ENCODE results near the gene IL13.

Gene IL13

GRCh38 chr5:132669966-132670882 lies 12.3 kb downstream of the IL13 start:
- no peak for DNase-seq (ENCODE audit: low read depth in 2 of 2)

- no peak for DNase-seq (ENCODE audit: low read depth in 2 of 2)
Observed at GRCh38 chr5:132671000-132671399, 13.0 kb downstream of the IL13 start.

- DNase-seq (ENCODE audit: low read depth in 2 of 2), result no peak
Observed at GRCh38 chr5:132673488-132673887, 15.5 kb downstream of the IL13 start.

GRCh38 chr5:132673939-132674630 lies 16.1 kb downstream of the IL13 start, which contains the start of gene IL4:
Gene IL4, plus strand, starts transcription at chr5:132673989. Its CDS starts 62 bp downstream, at chr5:132674051.
- no peak for DNase-seq (ENCODE audit: low read depth in 2 of 2)

- DNase-seq (ENCODE audit: low read depth in 2 of 2), result no peak
Observed at GRCh38 chr5:132674671-132675506, 16.9 kb downstream of the IL13 start.

- DNase-seq (ENCODE audit: low read depth in 2 of 2), result no peak
Observed at GRCh38 chr5:132675936-132676689, 18.1 kb downstream of the IL13 start.

DNA sequence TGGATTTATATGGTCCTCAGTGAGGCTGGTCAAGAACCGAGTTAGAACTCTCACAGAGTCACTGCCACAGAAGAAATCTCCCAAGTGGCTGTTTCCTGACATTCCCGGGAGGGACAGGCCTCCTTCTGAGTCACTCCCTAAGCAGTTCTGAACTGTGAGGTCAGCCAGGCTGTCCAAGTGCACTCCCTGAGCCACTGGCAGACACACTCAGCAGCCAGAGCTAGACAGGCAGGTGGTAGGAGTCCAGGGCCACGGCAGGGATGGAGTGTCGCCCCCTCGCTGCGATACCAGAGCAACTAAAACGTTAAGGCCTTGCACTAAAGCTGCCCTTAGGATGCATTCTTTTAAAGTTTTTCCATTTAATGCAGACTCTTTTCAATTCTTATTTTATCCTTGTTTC lies 19.2 kb downstream of the IL13 start:
- DNase-seq (ENCODE audit: low read depth in 2 of 2), result no peak

GRCh38 chr5:132677682-132678400 lies 19.9 kb downstream of the IL13 start:
- no peak for DNase-seq (ENCODE audit: low read depth in 2 of 2)

DNA sequence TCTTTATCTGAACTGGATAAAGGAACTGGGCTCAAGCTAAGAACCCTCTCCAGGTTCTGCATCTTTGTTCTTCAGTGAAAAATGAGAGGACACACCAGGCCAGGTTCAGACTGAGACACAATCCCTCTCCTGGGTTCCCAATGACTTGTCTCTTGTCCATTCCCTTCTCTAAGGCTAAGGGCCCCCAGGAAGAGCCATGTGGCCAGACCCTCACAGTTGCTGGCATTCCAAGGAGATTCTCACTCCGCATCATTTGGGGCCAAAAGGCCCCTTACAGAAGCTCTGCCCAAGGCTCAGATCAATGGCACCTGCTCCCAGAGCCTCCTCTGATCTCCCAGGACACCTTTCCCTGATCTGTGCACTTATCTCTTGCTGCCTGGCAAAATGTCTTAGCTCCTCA lies 20.8 kb downstream of the IL13 start:
- no peak for DNase-seq (ENCODE audit: low read depth in 2 of 2)

DNA sequence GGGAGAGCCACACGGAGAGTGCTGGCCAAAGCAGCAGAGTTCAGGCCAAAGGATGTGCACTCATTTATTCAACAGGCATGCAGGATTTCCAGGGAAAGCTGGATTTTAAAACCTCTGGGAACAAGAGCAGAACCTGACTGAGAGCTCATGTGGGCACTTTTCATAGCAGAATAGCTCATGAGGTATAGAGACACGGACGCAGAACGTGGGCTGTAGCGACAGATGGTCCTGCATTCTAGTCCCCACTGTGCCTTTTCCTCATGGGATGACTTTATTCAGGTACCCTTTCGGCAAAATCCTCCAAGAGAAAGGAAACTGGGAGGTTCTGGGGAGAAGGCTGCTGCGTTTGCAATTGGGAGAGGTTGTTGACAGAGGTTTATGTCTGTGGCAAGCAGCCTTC lies 21.2 kb downstream of the IL13 start:
- no peak for DNase-seq (ENCODE audit: low read depth in 2 of 2)

GRCh38 chr5:132679717-132680380 lies 21.9 kb downstream of the IL13 start:
- DNase-seq (ENCODE audit: low read depth in 2 of 2), result no peak

DNA sequence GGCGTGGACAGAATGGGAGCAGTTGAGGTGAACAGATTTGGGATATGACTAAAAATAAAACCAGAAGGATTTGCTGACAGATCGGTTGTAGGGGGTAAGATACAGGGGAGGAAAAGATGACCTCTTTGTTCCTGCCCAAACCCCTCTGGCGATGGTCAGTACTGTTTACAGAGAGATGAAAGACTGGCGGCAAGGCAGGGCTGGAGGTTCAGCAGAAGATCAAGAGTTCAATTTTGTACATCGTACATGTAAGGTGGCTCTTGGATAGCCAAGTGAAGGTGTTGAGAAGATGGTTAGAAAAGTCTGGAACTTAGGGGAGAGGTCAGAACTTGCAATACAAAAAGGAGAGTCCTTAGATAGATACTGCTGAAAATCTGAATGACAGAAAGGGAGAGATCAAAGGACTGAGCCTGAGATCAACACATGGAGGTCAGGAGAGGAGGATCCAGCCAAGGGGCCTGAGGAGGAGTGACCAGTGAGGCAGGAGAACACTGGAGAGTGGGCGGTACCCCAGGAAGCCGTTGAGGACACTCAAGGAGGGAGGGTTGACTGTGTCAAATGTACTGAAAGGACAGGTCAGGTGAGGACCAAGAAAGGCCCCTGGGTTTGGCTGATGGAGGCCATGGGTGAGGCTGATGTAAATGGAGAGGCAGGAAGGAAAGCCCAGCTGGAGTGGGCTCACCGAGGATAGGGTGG lies 23.0 kb downstream of the IL13 start:
- no peak for DNase-seq (ENCODE audit: low read depth in 2 of 2)

- no peak for DNase-seq (ENCODE audit: low read depth in 2 of 2)
Observed at GRCh38 chr5:132681476-132681831, 23.5 kb downstream of the IL13 start.

- no peak for DNase-seq (ENCODE audit: low read depth in 2 of 2)
Observed at GRCh38 chr5:132681983-132682382, 24.0 kb downstream of the IL13 start.

- no peak for DNase-seq (ENCODE audit: low read depth in 2 of 2)
Observed at GRCh38 chr5:132684491-132684890, 26.5 kb downstream of the IL13 start.

- no peak for DNase-seq (ENCODE audit: low read depth in 2 of 2)
Observed at GRCh38 chr5:132684922-132685720, 27.1 kb downstream of the IL13 start.

DNA sequence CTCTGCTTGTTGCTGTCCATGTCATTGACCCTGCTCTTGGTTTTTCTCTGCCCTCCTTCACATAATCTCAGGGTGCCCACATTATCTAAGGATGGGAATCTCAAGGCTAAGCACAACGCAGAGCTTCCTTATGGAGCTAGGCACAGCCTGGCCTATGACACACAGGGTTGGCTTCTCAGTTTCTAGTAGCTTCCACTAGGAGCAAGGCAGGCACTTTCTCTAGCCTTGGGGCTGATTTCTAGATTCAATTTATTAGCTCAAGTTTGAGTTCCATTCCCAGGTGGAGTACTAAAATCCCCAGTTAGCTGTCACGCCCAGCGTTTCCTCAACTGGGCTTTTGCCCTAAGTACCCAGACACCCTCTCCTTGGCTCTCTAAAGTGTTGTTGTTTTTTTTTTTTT lies 28.2 kb downstream of the IL13 start:
- DNase-seq (ENCODE audit: low read depth in 2 of 2), result no peak

DNA sequence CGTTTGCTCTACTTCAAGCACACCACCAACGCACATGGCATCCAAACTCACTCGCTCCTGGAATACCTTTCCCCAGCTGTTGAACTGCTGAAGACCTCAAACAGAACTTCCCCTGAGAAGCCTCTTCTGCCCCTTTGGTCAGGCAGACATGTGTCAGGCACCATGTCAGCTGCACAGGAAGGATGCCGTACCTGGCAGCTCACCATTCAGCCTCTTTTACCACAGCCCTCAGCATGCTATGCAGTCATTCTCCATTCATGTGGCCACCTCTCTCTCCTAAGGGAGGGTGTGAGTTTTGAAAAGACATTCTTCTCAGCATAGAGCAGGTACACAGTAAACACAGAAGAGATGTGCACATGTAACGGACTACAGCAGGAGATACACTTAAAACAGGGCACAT lies 30.0 kb downstream of the IL13 start:
- DNase-seq (ENCODE audit: low read depth in 2 of 2), result no peak

All from stimulated activated CD8-positive, alpha-beta memory T cell treated with anti-CD3 and anti-CD28 coated beads, Interleukin-2, amount 100 ng/mL, for 48 hours (primary cell).